ENCODE data around the gene FMNL2.
A peak's percentile ranks its signal among the peaks of the same experiment; 100 is the strongest.
"Not testable (repeated sequence)": the region's sequence is repeated elsewhere in the genome, so short reads cannot be mapped to it uniquely, and the experiment has no call there.

Gene FMNL2

GRCh38 chr2:152304836-152305235 lies 30.1 kb upstream of the FMNL2 start:
- ChIA-PET CTCF (no interaction called here), POLR2A (ENCODE audit: low non-redundant PET) (no interaction called here)
- DNase-seq (ENCODE audit: low spot score), result peak; percentile 31
- peak overlapping the region; percentile 49 for H3K27ac ChIP-seq
- TF ChIP-seq CTCF (conservative IDR thresholded peaks at IDR 0.05; ENCODE audit: low read depth), result no peak

GRCh38 chr2:152307863-152308262 lies 27.1 kb upstream of the FMNL2 start:
- no peak overlapping the region; the same call in 1 of the 2 replicates for H3K27ac ChIP-seq
- ChIA-PET POLR2A (ENCODE audit: low non-redundant PET) (no interaction called here), CTCF (interaction anchor here (0.7 to 1.0 kb wide), 3 partner anchors 17 to 428 kb away, joined by 3 to 5 read pairs (median 3); no protein-coding TSS in a partner anchor)
- TF ChIP-seq CTCF (conservative IDR thresholded peaks at IDR 0.05; ENCODE audit: low read depth), result no peak
- DNase-seq (ENCODE audit: low spot score), result peak; percentile 51

GRCh38 chr2:152309352-152310214 lies 25.4 kb upstream of the FMNL2 start:
- no peak for DNase-seq (ENCODE audit: low spot score)
- ChIA-PET CTCF (no interaction called here), POLR2A (ENCODE audit: low non-redundant PET) (no interaction called here)
- no peak for TF ChIP-seq CTCF (conservative IDR thresholded peaks at IDR 0.05; ENCODE audit: low read depth)
- H3K27ac ChIP-seq, result no peak overlapping the region

- CTCF ChIA-PET, result no interaction called here
- H3K27ac ChIP-seq, result no peak overlapping the region
- TF ChIP-seq CTCF (conservative IDR thresholded peaks at IDR 0.05; ENCODE audit: low read depth), result no peak
- POLR2A ChIA-PET (ENCODE audit: low non-redundant PET), result no interaction called here
- DNase-seq (ENCODE audit: low spot score), result no peak
Measured at GRCh38 chr2:152319822-152320570, 15.0 kb upstream of the FMNL2 start.

- ChIA-PET POLR2A (ENCODE audit: low non-redundant PET) (no interaction called here), CTCF (no interaction called here)
- TF ChIP-seq CTCF (conservative IDR thresholded peaks at IDR 0.05; ENCODE audit: low read depth), result no peak
- no peak for DNase-seq (ENCODE audit: low spot score)
- H3K27ac ChIP-seq, result no peak overlapping the region
Measured at GRCh38 chr2:152320814-152321213, 14.2 kb upstream of the FMNL2 start.

GRCh38 chr2:152322222-152322621 lies 12.8 kb upstream of the FMNL2 start:
- ChIA-PET POLR2A (ENCODE audit: low non-redundant PET) (no interaction called here), CTCF (interaction anchor here (0.6 kb wide), 1 partner anchor 427 kb away, joined by 3 read pairs; no protein-coding TSS in a partner anchor)
- TF ChIP-seq CTCF (conservative IDR thresholded peaks at IDR 0.05; ENCODE audit: low read depth), result no peak
- no peak overlapping the region for H3K27ac ChIP-seq
- DNase-seq (ENCODE audit: low spot score), result no peak

- CTCF ChIA-PET, result interaction anchor here (1.2 kb wide), 1 partner anchor 18 kb away, joined by 5 read pairs; no protein-coding TSS in a partner anchor
- H3K27ac ChIP-seq; DNase-seq (ENCODE audit: low spot score); POLR2A ChIA-PET (ENCODE audit: low non-redundant PET): not testable (repeated sequence)
Measured at GRCh38 chr2:152325126-152325525, 9.8 kb upstream of the FMNL2 start.
